Stimulated activated naive CD8-positive, alpha-beta T cell treated with anti-CD3 and anti-CD28 coated beads, Interleukin-15, Interleukin-2, amounts not matched to agents 100 U/mL and 50 U/mL, for 24 hours (primary cell): Measurements from ENCODE around the gene HBE1.
"Not testable (repeated sequence)": the region's sequence is repeated elsewhere in the genome, so short reads cannot be mapped to it uniquely, and the experiment has no call there.

Experiments used
- ATAC-seq: fragments of 150-1000 bp; cut with Tn5 transposase; one replicate; pipeline ENCODE4 v1.10.0; 2021
- DNase-seq: peaks from one replicate; pipeline ENCODE4 v3.0.0; 2021

The HBE1 gene

DNA sequence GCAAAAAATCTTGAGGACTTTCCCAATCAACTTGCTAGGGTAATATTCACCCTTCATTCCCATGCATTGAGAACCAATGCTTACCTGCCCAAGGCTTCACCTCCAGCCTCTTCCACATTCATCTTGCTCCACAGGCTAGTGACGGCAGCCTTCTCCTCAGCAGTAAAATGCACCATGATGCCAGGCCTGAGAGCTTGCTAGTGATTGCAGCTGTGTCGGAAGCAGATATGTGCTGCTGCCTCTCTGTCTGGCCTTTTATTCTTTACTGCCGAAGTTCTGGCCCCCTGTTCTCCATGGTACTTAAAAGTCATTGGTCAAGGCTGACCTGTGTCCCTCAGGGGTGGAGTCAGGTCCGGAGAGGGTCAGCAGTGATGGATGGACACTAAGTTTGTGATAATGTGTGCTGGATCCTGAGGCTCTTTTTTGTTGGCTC is at the start of gene HBE1:
Gene HBE1 (minus strand): TSS at position 231 of the 433 bp plus-strand sequence. CDS start 55 bp downstream, at position 176.
- no peak for ATAC-seq
- no peak for DNase-seq

GRCh38 chr11:5317292-5317691 is 47.5 kb upstream of the HBE1 start:
- no peak for ATAC-seq
- DNase-seq: no peak

- not testable (repeated sequence) for ATAC-seq, DNase-seq
Observed at GRCh38 chr11:5313326-5314023, 43.7 kb upstream of the HBE1 start.

DNA sequence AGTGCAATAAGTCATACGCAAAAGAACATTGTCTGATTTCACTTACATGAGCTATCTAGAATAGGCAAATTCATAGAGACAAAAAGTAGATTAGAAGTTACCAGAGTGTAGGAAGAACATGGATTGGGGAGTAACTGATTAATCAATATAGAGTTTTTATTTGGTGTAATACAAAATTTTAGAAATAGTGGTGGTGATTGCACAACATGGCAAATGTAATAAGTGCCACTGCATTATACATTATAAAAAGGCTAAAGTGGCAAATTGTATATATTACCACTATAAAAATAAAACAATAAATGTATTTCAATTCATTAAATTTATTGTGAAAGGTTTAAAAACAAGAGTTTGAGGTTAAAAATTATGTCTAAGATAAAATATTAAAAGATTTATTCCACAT is 40.7 kb upstream of the HBE1 start:
- DNase-seq (no peak), ATAC-seq (no peak)

- DNase-seq: no peak
- no peak for ATAC-seq
Observed at GRCh38 chr11:5307256-5308019, 37.7 kb upstream of the HBE1 start.

DNA sequence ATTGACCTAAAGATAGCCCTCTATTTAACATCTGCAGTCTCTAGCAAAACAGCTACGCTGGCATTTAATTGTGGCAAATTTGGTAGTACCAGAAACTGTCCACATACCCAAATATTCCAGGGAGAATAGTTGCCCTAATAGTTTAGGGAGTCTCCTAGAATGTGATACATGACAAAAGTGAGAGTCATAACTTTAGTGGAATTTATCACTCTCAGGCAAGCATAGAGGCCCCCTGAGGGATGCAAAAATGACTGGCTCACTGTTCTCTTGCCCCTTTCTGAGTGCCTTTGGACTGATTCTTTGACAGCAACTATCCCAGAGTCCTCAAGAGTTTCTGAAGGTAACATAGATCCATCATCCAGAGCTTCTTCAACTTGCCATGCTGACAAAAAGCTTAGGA is 34.3 kb upstream of the HBE1 start:
- DNase-seq (no peak), ATAC-seq (no peak)

- DNase-seq: no peak
- no peak for ATAC-seq
Observed at GRCh38 chr11:5303626-5304025, 33.9 kb upstream of the HBE1 start.

DNA sequence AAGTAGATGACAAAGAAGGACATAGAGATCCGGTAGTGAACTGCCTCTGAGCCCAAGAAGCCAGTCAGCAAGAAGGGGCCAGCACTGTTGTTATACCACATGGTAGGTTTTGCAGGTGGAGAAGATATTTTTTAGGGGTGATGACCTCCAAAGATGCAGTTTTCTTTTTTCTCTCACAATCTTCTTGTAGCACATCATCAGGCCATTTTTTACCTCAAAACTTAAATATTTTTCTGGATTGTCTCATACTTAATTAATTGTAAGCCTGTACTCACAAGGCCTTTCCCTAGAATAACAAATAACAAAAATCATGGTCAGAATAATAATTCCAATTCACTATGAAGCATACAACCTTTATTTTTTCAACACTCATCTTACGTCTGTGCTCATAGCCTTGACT is 32.1 kb upstream of the HBE1 start, which contains the start of gene OR51B4:
Gene OR51B4 (minus strand): TSS at position 101 of the 400 bp plus-strand sequence. CDS start 0 bp downstream, at position 101.
- ATAC-seq (no peak), DNase-seq (no peak)

DNA sequence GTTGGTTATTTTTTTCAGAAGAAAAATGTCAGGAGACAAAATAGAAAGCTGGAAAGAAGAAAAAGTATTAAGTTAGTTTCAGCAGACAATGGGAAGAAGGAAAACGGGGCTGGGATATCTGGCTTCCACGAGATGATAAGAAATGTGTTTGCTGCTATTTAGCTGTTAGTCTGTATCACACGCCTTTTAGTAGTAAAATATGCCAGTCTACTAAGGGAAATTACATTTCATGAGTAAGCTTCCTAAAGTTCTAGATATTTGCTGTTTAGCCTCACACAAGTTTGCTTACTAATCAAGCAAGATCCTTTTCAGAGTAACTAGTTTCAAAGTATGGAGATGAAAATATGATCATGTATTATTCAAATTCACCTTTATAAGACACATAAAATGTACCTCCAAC is 30.5 kb upstream of the HBE1 start:
- ATAC-seq: no peak
- no peak for DNase-seq

- DNase-seq: no peak
- ATAC-seq: no peak
Observed at GRCh38 chr11:5298451-5298850, 28.7 kb upstream of the HBE1 start.

DNA sequence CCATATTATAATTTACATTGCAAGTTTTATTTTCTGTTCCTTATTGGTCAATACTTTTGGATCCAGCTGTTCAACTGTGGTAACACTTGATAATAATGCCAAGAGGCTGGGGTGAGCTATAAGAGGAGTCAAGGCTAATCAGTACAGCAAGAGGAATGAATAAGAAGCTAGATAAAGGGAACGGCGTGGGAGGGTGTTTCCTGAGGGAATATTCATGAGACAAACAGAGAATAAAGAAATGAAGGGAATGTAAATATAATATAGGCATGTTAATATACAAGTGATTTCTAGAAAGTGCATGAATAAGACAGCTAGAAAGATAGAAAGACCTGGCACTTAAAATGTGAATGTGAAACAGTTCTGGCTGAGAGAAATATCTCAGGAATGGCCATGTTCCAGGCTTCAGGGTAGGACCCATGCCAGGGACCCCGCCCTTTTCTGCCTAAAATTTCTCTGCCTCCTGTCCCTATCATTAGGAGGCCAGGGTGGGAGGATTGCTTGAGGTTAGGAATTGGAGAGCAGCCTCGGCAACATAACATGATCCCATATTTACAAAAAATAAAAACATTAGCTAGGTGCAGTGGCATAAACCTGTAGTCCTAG is 28.1 kb upstream of the HBE1 start:
- no peak for DNase-seq
- no peak for ATAC-seq

- ATAC-seq, DNase-seq: not testable (repeated sequence)
Observed at GRCh38 chr11:5294342-5294995, 24.7 kb upstream of the HBE1 start.

GRCh38 chr11:5293028-5293427 is 23.3 kb upstream of the HBE1 start:
- DNase-seq (no peak), ATAC-seq (no peak)

DNA sequence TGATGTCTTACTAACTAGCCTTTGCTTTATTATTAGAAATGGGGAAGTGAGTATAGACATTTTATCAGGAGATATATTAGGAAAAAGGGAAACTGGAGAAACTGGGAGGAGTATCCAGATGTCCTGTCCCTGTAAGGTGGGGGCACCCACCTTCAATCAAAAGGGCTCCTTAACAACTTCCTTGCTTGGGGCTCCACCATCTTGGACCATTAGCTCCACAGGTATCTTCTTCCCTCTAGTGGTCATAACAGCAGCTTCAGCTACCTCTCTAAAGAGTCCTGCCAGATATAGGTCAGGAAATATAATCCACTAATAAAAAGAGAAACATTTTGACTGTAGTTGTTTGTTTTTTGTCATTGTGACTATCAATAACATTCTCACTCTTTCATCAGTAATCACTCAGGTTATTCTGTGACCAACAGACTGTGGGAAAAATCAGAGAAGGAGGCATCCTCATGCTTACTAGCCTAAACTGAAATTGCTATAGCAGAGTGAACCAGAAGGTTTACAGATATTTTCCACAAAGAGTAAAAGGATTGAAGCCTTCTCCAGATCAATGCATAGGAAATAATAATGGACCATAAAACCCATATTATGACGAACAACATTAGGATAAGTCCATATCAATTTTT is 21.6 kb upstream of the HBE1 start:
- ATAC-seq (no peak), DNase-seq (no peak)

DNA sequence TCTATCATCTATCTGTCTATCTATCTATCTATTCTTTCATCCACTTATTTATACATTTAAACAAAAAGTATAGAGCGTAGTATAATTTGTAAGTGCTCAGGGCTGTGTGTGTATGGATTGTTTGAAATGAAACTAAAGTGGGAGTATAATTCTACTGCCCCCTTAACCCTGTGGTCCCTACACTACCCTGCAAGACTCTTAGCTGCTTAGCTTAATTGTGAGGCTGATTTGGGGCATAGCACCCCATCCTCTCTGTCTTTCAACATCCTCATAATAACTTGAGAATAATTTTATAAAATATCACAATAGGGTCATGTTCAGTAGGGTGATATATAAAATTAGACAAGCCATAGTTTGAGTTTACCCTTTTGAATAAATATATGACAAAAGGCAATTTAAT is 20.4 kb upstream of the HBE1 start:
- ATAC-seq (no peak), DNase-seq (no peak)

DNA sequence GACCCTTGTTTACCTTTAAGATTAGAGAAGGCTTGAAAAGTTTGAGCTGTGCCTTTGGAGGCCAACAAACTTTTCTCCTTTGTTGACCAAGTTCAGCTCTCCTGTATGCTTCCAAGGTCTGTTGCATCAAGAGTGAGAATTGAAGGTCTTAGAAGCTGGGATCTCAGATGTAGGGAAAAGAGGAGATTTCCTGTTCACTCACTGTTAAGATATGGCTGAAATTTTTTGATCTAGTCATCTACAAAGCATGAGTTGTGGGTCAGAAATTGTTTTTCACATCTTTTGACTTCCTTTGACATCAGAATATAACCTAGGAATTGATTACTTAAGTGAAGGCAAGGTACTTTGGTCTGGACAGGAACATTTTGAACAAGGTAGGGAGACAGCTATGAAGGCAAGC is 20.0 kb upstream of the HBE1 start:
- ATAC-seq (no peak), DNase-seq (no peak)

GRCh38 chr11:5288906-5289550 is 19.3 kb upstream of the HBE1 start:
- DNase-seq (no peak), ATAC-seq (no peak)

GRCh38 chr11:5288108-5288905 is 18.6 kb upstream of the HBE1 start:
- ATAC-seq: no peak

GRCh38 chr11:5286901-5287300 is 17.2 kb upstream of the HBE1 start:
- no peak for ATAC-seq
- no peak for DNase-seq

More at GRCh38 chr11:5288108-5288905, 18.6 kb upstream of the HBE1 start:
- no peak for DNase-seq

- no peak for ATAC-seq
Observed at GRCh38 chr11:5286351-5286750, 16.6 kb upstream of the HBE1 start.

More at GRCh38 chr11:5286351-5286750, 16.6 kb upstream of the HBE1 start:
- DNase-seq: no peak
